CD4-positive, alpha-beta T cell treated with Interleukin-21 for 1 hour (primary cell): ENCODE results near the gene CHMP2A.
"Not testable (repeated sequence)": the region's sequence is repeated elsewhere in the genome, so short reads cannot be mapped to it uniquely, and the experiment has no call there.

Experiments used
- DNase-seq: peaks from one replicate; pipeline ENCODE4 v3.0.0-alpha.2; 2020

Gene CHMP2A

GRCh38 chr19:58553799-58554493 is 959 bp downstream of the CHMP2A start:
- no peak for DNase-seq

GRCh38 chr19:58552655-58553054 is 2.2 kb downstream of the CHMP2A start:
- no peak for DNase-seq

DNA sequence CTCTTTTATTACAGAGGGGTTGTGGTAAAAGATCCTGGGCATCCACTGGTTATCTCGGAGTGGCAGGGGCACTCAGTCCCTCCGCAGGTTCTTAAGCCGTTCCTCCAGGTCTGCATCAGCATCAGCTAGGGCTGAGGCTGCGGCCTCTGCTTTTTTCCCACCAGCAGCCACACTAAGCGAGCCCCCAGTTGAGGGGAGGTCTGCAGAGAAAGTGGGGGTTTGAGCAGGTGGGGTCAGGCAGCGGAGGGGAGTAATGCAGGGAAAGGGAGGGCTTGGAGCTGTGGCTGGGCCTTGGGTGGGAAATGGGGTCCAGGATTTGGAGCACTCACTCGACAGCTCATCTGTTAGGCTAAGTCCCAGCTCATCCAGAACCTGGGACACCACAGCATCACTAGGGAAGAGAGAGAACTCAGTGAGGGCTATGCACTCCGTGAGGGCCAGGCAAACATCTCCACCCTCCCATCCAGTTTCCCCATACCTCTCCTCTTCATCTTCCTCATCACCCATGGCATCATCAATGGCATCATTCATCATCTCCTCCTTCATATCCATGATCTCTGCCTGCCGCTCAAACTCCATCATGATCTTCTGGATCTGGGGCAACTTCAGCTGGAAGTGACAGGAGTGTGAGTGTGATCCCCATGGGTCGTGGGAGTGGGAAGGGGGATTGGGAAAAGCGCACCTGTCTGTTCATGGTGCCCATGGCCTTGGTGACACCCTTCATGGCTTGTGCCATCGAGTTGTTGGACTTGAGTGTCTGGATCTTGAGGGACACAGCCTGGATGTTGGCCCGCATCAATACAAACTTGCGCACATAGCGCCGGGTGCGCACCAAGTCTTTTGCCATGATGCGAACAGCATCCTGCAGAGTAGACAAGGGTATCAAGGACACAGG is 3.1 kb downstream of the CHMP2A start:
- DNase-seq: no peak

DNA sequence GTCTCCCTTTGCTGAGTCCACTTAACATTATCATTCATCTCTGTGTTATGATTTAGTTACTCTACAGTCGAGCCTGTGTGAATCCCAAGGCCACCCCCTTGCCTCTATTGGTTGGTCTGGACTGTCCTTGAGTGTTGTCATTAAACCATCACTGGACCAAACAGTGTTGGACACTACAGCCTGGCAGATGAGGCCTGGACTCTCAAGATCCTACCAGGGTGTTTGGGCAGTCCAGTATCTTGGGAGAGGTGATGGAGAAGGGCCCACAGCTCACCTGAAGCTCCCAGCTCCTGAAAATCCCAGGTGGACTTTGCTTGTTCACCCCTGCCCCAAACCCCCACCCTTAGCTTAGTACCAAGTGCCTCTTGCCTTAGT is 3.8 kb downstream of the CHMP2A start:
- DNase-seq: no peak

DNA sequence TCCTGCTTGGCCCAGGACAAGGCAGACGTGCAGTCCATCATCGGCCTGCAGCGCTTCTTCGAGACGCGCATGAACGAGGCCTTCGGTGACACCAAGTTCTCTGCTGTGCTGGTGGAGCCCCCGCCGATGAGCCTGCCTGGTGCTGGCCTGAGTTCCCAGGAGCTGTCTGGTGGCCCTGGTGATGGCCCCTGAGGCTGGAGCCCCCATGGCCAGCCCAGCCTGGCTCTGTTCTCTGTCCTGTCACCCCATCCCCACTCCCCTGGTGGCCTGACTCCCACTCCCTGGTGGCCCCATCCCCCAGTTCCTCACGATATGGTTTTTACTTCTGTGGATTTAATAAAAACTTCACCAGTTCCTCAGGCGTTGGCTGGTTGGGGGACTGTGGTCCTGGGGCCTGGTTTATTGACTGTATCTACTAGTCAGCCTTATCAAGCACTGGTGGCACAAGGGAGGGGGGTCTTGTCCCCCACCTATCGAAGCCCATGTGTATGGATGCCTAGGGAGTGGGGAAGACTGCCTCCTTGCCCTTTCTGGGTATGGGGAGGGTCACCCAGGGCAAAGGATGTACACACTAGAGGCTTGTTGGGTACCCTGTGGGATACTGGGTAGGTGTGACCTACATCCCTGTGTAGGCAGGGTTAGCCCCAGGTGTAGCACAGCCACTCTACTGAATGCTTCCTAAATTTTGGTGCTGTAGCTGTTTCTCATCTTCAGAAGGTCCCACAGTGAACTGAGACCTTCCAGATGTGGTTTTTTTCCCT is 4.4 kb downstream of the CHMP2A start:
- no peak for DNase-seq

DNA sequence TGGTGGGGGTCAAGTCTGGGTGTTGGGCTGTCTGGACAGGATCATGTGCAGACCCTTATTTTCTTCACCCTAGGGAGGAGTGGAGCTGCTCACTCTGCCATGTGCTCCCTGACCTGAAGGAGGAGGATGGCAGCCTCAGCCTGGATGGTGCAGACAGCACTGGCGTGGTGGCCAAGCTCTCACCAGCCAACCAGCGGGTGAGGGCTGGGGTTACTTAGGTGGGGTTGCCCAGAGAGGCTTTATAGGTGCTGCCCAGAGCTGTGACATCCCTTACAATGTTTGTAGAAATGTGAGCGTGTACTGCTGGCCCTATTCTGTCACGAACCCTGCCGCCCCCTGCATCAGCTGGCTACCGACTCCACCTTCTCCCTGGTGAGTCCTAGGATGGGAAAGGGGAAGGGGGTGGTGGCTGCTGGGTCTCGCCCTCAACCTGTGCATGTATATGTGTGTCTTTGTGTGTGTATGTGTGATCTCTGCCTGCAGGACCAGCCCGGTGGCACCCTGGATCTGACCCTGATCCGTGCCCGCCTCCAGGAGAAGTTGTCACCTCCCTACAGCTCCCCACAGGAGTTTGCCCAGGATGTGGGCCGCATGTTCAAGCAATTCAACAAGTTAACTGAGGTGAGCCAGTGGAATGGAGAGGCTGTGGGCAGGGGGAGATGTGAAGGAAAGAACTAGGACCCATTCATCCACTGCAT is 5.1 kb downstream of the CHMP2A start:
- no peak for DNase-seq

GRCh38 chr19:58548859-58549663 is 5.8 kb downstream of the CHMP2A start:
- DNase-seq: no peak

DNA sequence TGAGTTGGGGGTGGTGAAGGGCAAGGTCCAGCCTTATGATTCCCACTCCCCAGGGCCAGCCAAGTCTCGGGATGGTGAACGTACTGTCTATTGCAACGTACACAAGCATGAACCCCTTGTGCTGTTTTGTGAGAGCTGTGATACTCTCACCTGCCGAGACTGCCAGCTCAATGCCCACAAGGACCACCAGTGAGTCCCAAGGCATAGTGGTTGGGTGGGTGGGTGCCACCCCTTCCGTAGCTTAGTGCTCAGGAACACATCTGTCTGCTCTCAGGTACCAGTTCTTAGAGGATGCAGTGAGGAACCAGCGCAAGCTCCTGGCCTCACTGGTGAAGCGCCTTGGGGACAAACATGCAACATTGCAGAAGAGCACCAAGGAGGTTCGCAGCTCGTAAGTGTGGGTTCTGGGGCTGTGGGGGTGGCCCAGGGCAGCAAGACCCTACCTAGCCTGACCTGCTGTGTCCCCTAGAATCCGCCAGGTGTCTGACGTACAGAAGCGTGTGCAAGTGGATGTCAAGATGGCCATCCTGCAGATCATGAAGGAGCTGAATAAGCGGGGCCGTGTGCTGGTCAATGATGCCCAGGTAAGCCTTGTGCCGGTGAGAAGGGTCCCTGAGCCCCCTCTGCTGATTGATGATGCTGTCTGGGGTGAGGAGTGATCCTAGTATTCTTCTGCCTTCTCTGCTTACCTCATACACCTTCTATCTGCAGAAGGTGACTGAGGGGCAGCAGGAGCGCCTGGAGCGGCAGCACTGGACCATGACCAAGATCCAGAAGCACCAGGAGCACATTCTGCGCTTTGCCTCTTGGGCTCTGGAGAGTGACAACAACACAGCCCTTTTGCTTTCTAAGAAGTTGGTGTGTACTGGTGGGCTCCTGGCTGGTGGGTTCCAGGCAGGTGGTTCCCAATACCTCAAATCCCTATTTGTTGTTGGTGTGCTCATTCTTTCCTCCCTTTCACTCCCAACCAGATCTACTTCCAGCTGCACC is 7.3 kb downstream of the CHMP2A start:
- DNase-seq: no peak

DNA sequence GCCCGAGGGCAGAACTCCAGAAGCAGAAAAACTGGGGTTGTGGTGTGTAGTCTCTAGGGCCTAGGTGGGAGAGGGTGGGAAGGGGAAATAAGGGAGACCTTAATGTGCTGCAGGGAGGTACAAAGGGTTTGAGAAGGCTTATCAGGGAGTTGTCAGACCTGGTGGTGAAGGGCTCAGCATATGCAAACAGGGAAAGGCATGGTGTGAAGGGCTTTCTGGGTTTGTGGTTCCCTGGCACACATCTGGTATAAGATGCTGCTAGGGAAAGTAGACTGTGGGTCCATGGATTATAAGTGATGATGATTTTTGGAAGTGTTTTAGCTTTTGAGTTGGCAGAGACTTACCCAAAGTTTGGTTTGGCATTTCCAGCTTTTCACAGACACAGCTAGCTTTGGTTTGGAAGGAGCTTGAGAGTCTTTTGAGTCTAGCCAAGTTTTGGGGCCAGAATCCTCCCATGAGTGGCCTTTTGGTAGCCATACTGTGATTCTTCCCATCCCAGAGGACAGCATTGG is 8.8 kb downstream of the CHMP2A start:
- no peak for DNase-seq

GRCh38 chr19:58545286-58546018 is 9.5 kb downstream of the CHMP2A start:
- no peak for DNase-seq

DNA sequence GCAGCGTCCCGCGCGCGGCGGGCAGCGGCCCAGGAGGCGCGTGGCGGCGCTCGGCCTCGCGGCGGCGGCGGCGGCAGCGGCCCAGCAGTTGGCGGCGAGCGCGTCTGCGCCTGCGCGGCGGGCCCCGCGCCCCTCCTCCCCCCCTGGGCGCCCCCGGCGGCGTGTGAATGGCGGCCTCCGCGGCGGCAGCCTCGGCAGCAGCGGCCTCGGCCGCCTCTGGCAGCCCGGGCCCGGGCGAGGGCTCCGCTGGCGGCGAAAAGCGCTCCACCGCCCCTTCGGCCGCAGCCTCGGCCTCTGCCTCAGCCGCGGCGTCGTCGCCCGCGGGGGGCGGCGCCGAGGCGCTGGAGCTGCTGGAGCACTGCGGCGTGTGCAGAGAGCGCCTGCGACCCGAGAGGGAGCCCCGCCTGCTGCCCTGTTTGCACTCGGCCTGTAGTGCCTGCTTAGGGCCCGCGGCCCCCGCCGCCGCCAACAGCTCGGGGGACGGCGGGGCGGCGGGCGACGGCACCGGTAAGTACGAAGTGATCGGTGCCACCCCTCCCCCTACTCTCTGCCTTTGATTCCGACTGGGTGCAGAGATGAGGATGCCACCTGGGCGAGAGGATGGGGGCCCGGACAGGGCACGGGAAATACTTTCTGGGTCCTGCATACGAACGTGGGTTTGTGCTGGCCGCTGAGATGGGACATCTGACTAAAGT is 10.2 kb downstream of the CHMP2A start:
- DNase-seq: peak; percentile 84

- peak; percentile 100 for DNase-seq
Observed at GRCh38 chr19:58543826-58544590, 10.9 kb downstream of the CHMP2A start, which contains the start of gene TRIM28. Gene TRIM28, plus strand, starts transcription at chr19:58544064. Its CDS starts 694 bp downstream, at chr19:58544758.

GRCh38 chr19:58542641-58543372 is 12.1 kb downstream of the CHMP2A start:
- not testable (repeated sequence) for DNase-seq

DNA sequence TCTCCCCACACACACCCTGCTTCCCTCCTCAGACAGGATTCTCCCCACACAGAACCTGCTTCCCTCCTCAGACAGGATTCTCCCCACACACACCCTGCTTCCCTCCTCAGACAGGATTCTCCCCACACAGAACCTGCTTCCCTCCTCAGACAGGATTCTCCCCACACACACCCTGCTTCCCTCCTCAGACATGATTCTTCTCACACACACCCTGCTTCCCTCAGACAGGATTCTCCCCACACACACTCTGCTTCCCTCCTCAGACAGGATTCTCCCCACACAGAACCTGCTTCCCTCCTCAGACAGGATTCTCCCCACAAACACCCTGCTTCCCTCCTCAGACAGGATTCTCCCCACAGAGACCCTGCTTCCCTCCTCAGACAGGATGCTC is 15.7 kb downstream of the CHMP2A start:
- DNase-seq: not testable (repeated sequence)

DNA sequence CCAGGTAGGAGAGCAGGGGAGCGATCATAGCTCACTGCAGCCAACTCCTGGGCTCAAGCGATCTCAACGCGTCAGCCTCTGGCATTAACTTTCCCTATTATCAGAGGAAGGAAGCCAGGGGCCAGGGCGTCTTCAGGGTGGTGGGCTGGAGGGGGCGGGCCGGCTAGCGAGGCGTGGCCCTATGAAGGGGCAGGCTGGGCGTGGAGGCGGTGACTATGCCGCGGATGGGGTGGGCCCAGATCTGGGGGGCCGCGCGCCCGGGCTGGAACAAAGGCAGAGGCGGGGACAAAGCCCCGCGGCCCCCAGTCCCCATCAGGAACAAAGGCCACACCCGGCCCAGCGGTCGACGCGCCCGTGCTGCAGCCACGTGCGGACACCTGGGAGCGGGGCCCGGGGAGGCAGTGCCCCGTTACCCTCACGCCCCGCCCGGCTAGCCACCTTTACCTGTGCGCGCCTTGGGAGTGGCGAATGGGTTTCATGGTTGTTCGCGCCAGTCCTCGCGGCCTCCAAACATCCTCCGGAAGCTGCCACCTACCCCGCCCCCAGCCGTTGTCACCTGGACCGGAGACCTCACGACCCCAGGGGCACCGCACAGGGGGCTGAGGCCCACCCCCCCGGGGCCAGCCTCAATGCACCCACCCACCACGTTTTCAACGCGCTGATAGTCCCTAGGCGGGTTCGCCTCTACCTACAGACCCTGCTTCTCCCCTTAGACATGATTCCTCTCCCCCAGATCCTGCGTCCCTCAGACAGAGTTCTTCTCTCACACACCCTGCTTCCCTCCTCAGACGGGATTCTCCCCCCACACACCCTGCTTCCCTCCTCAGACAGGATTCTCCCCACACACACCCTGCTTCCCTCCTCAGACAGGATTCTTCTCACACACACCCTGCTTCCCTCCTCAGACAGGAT is 16.4 kb downstream of the CHMP2A start:
- DNase-seq: peak; percentile 50
